Measurements from ENCODE around the gene WWOX.

Gene WWOX

DNA sequence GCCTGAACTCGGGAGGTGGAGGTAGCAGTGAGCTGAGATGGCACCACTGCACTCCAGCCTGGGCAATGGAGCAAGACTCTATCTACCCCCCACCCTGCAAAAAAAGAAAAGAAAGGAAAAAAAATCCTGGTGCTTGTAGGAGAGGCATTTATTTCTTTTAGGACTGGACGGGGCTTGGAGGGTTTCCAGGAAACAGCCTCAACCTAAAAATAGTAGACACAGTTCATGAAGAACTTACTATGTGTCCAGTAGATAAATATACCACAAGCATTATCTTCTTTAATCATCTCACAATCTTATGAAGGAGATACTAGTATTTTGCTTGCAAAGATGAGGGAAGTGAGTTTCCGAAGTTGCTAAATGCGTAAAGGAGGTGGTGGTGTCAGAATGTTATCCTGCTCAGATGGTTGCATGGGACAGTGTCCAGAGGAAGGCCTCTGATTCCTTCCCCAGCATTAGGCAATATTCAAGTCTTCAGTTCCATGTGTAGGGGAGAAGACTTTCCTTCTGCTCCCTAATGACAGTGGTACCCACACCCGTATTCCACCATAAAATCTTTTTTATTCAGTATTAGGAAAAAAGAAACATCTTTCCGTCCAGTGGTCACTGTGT, 263.2 kb downstream of the WWOX start:
- in situ Hi-C loops (cut with MboI; ENCODE audit: low pct_unique_long_range_greater_than_20kb, low sequenced_read_pairs): no loop called here
- DNase-seq: no peak

DNA sequence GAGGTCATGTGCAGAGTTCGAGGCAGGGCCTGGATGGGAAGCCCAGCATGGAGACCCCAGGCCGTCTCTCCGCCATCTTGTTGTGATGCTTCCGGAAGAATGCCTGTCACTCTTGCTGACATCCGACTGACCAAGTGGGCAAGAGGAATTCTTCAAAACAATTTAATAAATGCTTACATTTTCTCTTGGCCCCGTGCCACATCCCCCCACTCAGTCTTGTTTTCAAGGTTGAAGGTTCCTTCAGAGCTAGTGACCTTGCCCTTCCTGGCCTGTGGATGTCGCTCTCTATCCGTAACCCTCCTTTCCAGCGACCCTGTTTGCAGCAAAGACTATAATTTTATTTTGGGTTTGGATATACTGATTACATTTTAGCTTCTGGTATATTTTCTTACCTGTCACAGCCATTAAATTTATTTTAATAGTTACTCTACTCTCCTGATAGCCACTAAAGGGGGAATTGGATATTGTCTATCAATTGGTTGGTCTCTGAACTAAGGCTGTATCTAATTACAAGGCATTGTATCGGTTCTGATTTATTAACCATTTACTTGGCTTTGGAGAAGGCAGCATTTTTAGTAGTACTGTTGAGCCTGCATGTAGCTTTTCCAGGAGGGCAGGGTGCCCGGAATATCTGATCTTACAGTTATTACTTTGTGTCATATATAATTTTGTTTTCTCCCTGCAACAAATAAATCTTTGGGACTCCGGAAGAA, 264.5 kb downstream of the WWOX start:
- DNase-seq: no peak
- in situ Hi-C loops (cut with MboI; ENCODE audit: low pct_unique_long_range_greater_than_20kb, low sequenced_read_pairs): no loop called here

DNA sequence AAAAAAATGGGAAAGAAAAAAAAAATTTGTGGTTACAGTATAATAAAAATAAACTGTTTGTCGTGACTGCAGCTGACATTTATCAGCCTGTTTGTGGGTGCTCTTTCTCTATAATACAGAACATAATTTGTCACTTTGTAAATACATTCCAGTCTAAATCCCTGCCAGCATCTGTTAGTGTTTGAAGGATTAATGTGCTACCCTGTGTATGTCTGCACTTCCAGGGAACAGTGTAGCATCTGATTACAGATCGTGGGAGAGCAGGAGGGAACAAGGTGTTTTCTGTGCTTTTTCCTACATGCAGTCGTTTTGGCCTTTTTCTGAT, 265.1 kb downstream of the WWOX start:
- in situ Hi-C loops (cut with MboI; ENCODE audit: low pct_unique_long_range_greater_than_20kb, low sequenced_read_pairs): no loop called here
- no peak for DNase-seq

DNA sequence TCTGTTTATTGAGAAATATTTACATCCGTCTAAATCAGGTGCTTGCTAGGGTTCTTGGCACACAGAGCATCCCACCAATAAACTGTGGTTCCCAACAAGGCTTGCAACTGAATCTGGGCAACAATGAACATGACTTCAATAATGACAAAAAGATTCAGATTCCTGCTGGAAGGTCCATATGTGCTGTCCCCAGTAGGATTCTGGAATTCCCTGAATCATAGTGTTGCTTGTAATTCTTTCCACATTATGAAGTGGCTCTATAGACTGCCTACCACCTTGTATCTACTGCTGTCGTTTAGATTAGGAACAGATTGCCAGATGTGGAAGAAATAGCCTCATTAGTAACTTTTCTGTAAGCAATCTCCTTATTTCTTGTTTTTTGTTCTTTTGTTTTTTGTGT, 265.9 kb downstream of the WWOX start:
- no peak for DNase-seq
- in situ Hi-C loops (cut with MboI; ENCODE audit: low pct_unique_long_range_greater_than_20kb, low sequenced_read_pairs): no loop called here

DNA sequence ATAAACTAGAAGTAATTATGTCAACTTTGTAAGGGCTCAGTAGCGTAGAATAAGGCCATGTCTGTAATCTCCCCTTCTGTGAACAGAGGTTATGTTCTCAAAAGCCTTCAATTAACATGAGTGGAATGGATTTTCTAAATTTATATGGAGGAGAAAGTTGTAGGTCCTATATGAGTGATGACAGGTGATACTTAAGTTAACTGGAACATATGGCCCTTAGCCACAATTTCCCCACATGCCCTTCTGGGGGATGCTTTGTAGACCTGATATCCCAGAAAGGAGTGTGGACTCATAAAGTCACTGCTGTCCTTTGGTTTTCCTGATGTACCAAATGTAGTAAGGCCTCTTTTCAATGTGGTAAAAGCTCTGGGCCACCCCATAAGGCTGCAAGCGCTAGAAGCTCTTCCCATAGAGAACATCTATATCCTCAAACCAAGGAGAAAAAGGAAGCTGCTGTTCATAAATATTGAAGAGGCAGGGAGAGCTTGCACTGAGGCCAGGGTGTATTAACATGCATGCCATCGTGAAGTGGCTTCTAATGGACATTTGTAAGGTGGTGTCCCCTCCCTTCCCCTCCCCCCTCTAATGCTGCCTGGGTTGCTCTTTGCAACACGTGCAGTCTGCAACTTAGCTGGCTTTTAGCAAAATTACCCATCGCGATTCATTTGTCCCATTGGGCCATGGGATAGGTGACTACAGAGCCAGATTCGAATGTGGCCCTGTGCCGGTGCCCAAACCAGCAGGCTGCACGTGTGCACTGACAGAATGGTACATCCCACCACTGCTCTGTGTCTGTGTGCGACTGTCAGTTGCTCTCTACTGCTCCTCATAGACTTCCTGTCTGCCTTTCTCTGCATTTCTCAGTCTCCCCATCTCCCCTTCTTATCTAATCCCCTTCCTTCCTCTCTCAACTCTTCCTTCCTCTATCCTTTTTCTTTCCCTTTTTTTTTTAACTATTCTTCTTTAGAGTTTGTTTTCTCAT, 269.0 kb downstream of the WWOX start:
- no peak for DNase-seq
- in situ Hi-C loops (cut with MboI; ENCODE audit: low pct_unique_long_range_greater_than_20kb, low sequenced_read_pairs): no loop called here

DNA sequence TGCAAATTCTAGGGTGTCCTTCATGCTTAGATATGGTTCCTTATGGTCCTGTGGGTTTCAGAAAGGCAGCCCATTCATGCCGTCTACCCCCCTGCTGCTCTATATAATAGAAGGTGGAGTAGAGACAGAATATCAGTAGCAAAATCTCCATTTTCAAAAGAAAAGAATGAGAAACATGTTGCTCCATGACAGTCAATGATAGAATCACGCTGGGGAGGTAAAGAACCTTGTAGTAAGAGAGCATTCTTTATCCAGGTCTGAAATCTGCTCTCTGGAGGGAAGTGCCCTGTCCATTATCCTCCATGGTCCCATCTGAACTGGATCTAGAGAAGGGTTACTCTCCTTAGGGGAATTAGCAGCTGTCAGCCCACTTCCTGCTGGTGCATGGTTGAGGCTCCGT, 272.8 kb downstream of the WWOX start:
- DNase-seq: no peak
- in situ Hi-C loops (cut with MboI; ENCODE audit: low pct_unique_long_range_greater_than_20kb, low sequenced_read_pairs): no loop called here

DNA sequence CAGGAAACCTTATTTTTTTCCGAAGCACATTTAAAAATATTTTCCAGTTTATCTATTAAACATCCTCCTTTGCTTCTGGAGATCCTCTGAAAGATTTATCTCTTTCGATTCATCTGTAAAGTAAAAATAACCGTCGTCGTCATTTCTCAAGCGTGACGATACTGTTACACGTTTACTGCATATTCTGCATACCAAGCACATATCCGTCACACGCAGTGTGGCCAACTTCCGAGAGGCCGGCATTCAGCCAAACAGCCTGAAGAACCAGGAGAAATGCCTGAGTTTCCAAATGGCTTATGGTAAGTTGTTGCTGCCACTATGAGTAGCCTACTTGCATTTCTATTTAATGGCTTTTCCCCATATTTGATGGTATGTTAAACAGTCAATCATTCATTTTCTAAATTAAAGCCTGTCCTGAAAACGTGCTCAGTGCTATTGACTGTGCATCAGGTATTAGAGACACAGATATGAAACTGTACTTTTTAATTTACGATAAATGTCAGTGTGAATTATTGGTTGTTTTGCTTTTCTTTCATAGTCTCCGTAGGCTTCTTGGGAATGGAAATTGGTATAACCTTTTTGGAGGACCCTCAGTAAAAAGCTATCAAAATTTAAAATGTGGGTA, 275.7 kb downstream of the WWOX start:
- DNase-seq: no peak
- in situ Hi-C loops (cut with MboI; ENCODE audit: low pct_unique_long_range_greater_than_20kb, low sequenced_read_pairs): no loop called here

DNA sequence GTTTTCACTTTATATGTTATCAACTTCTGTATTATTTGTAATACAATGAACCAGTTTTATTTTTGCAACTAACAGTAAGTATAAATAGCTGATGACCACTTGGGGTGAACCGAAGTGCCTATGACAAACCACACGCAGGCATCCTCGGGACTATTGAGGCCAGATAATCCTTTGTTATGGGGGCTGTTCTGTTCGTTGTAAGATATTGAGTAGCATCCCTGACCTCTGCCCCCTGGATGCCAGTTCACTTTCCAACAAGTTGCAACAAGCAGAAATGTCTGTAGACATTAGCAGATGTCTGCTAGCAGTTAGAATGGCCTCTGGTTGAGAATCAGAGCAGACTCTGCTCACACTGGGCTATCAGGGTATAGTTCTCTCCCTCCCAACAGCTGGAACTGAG, 277.0 kb downstream of the WWOX start:
- no peak for DNase-seq
- in situ Hi-C loops (cut with MboI; ENCODE audit: low pct_unique_long_range_greater_than_20kb, low sequenced_read_pairs): no loop called here

DNA sequence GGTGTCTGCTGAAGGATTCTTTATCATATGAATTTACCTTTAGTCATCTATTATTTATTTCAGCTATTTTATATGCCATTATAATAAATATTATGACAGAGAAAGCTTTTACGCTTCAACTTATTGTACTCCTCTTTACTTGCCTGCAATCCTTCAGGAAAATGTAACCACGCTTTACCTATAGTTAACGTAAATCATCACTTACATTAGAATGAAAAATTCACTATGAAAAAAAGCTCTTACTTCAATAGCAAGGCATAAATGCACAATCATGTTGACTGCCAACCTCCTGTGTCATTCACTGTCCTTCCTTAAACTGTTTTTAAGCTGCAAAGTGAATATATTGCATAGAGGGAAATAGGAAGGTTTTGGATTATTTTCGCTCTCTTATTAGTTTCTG, 277.9 kb downstream of the WWOX start:
- no peak for DNase-seq

DNA sequence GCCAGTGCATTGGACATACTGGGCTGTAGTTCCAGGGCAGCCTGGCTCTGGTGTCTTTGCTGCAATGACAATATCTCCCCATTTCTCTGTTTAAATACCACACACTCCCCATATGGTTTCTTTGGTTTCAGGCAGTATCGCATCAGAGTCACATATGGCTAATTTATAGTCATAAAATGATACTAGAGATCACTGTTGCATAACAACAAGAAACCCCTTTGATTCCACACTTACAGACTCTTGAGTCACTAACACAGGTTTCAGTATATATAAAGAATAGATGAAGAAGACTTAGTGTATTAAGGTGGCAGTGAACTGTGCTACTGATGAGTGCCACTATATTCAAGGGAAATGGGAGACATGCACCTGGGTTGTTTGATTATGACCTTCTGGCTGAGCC, 281.6 kb downstream of the WWOX start:
- in situ Hi-C loops (cut with MboI; ENCODE audit: low pct_unique_long_range_greater_than_20kb, low sequenced_read_pairs): no loop called here
- DNase-seq: no peak

More for the DNA sequence above, 277.9 kb downstream of the WWOX start:
- in situ Hi-C loops (cut with MboI; ENCODE audit: low pct_unique_long_range_greater_than_20kb, low sequenced_read_pairs): no loop called here

DNA sequence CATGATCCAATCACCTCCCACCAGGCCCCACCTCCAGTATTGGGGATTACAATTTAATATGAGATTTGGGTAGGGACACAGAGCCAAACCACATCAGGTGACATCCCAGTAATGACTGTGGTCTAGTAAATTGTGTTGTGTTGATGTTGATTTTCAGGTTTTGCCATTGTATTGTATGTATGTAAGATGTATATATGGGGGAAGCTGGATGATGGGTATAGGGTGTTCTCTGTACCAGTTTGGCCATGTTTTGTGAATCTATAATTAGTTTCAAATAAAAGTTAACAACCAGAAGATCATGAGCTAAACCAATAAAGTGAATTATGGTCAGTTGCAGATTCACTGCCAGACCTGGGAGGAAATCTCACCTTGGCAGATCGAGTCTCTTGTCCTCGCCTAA, 283.7 kb downstream of the WWOX start:
- in situ Hi-C loops (cut with MboI; ENCODE audit: low pct_unique_long_range_greater_than_20kb, low sequenced_read_pairs): no loop called here
- DNase-seq: no peak

DNA sequence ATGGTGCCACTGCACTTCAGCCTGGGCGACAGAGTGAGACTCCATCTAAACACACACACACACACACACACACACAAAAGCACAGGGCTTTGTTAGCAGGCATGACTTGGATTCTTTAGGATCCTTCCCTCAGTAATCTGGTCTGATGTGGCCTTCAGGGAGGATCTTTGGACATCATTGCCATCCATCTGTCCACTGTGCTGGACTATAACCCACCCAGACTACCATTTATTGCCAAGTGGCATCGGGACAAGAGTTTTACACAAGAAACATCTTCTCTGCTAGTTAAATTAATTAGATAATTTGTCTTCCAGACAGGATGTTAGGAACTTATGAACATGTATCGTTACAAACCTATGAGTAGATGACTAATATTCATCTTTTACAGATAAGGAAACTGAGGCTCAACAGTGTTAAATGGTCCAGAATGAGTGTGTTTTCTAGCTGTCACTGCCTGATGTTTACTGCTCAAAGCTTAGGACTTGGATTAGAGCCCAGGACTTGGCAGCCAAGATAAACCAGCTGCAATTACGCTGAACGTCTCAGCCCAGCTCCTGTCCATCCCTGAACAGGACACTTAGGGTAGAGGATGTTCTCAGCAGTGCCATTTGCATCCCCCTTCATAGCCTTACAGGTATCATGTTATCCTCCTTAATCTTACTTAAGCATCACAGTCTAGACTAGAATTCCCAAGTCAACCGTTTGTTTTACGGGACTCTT, 285.8 kb downstream of the WWOX start:
- no peak for DNase-seq
- in situ Hi-C loops (cut with MboI; ENCODE audit: low pct_unique_long_range_greater_than_20kb, low sequenced_read_pairs): no loop called here

DNA sequence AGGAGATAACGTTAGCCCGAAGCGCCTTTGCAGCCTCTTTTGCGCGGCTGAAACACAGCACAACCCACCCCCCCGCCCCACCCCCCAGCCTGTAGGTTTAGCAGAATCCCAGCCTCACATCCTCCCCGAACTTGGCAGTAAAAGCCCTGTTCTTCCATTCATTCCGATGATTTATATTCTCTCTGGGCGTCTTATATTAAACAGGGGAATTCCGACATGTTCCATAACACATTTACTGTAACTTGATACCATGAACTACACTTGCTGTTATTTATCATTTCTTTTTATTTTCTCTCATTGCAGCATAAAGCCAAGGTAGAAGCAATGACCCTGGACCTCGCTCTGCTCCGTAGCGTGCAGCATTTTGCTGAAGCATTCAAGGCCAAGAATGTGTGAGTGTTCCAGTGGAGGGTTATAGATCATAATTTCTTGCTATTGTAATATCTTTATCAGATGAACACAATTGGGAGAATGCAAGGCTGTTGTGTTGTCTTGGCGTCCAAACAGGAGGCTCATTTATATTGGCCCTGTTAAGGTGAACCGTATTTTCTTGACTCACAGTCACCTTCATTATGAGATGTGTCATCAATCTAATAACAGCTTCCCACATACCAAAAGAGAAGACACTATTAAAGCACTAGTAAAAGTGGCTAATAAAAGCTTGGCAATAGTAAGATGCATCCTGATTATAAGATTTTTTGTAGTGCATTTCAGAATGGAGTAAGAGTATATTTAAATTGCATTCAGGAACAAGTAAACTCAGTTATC, 287.3 kb downstream of the WWOX start:
- DNase-seq: no peak
- in situ Hi-C loops (cut with MboI; ENCODE audit: low pct_unique_long_range_greater_than_20kb, low sequenced_read_pairs): no loop called here

DNA sequence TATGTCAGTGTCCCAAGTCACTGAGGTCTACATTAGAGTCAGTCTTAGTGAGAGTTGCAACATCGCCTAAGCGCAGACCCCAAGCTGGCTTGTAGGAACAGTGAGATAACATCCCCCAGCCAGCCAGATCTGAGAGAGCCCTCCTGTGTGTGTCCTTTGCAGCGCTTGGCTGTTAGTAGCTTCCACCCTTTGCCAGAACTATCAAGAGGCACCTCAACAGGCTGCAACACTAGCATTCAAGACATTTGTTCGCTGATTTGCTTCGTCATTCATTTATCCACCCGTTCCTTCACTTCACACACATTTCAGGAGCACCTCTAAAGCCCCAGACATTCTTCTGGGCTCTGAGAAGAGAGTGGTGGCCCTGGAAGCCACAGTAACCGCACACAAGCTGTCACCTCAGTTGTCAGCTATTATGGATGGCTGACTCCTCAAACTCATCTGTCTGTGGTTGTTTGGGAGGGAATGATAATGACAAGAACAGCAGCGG, 289.6 kb downstream of the WWOX start:
- DNase-seq: no peak
- in situ Hi-C loops (cut with MboI; ENCODE audit: low pct_unique_long_range_greater_than_20kb, low sequenced_read_pairs): no loop called here

DNA sequence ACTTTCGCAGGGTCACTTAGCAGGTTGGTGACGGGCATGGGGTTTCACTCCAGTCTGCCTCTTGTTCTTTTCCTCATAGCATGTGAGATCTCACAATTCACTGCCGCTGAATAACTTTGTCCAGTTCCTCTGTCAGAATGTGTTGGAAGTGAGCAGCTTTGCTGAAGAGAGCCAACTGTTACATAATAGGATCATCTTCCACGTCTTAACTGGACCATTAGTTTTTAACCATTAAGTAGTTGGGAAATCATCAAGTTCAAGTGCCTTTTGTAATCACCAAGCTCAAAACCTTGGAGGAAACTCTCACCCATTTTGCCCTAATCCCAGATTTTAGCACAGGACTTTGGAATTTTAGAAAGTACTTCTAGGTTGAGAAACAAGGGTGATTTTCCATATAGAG, 290.6 kb downstream of the WWOX start:
- in situ Hi-C loops (cut with MboI; ENCODE audit: low pct_unique_long_range_greater_than_20kb, low sequenced_read_pairs): no loop called here
- DNase-seq: no peak

DNA sequence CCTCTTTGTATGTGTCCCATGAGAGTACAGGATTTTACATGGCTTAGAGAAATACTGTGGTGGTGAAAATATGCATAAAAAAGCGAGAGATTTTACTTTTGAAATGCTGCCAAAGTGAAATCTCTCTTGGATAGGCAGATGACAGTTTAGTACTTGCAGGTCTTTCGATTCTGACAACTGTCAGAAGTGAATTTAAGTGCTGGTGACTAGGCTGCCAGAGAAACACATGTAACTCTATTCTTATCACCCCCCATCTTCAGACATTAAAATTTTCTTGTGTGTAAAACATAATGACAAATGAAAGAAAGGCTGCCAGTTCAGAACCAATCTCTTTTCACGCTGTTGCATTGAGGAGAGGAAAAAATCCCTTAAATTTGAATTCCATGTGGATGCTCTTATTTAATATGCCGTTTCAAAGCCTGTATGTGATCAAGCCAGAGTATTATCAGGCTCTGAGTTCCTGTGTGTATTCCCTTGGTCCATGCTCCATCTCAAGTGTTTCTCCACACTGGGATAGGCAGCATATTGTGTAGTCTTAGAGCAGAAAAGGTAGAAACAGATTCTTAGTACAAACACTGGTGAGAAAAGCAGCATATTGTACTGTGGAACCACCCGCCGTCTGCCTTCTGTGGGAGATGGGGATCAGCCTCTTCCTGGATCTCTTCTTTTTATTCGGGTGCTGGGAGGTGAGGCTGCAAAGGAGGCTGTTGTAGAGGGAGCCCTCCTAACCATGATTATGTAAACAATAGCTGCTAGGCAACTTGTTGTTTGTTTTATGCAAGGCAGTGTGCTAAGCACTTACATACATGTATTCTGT, 291.3 kb downstream of the WWOX start:
- no peak for DNase-seq
- in situ Hi-C loops (cut with MboI; ENCODE audit: low pct_unique_long_range_greater_than_20kb, low sequenced_read_pairs): no loop called here

DNA sequence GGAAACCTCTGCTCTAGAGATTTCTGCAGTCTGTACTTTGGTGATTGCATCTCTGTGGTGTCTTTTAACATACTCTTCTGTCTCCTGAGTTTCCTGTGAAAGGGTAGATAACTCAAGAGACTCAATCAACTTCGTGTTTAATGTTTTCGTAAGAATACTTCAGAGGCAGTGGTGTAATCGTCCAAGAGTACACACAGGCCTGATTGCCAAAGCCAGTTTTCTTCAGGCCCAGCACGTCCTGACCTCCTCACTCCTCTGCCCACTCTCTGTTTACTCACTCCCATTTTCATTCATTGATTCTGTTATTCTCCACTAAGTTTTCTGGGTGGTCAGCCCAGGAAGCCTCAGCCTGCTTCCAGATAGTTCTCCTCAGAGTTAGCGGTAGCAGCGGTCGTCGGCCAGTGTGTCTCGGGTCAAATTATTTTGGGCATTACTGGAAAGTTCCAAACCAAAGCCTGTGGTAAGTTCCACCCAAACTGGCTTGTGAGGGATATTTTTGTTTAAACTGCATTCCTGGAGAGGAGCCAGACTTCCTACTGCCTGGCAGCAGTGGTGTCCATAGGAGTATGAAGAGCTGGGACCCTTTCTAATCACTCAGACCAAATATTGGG, 293.2 kb downstream of the WWOX start:
- DNase-seq: no peak
- in situ Hi-C loops (cut with MboI; ENCODE audit: low pct_unique_long_range_greater_than_20kb, low sequenced_read_pairs): no loop called here
